ENCODE results near the gene ZNF25.
"Not testable (repeated sequence)": the region's sequence is repeated elsewhere in the genome, so short reads cannot be mapped to it uniquely, and the experiment has no call there.

Gene ZNF25

DNA sequence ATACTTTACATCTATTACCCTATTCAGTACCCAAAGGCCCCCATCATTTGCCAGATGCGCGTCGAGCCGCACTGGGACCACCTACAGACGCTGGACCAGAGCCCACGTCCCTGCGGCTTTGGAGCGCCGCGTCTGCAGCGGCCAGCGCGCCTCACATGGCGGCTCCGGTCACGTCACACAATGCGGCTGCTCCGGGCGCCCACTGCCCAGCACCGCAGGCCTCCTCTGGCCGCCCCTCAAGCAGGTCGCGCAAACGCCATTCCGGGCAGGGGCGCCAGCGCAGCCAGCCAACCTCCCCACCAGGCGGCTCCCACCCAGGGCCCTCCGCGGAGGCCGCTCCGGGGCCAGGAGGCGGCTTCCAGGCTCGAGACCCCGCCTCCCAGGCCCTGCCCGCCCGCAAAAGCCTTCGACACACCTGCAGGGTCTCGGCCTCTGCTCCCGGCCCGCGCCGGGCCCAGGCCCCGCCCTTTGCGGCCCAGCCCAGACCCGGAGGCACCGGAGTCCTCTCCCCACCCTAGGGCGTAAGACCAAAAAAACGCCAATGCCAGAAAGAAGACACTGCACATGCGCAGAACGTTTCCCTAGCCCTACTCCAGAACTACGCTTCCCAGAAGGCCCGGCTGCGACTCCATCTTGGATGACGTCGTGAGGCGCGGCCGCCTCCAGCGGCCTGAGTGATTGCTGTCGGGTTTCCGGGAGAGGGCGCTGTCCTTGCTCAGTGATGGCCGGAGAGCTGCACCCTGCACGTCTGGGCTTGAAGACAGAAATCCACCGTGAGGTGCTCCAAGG, at the start of gene ZNF25:
ZNF25 (minus strand) TSS at position 557 of the 789 bp plus-strand sequence. CDS start 4,925 bp downstream, outside the sequence.
- DNase-seq (ENCODE audit: insufficient read length, low spot score) (peak; percentile 86), FAIRE-seq (peak; percentile 98)

- FAIRE-seq (peak; percentile 31), DNase-seq (ENCODE audit: insufficient read length, low spot score) (no peak)
Observed at GRCh38 chr10:38025283-38025682, 48.8 kb upstream of the ZNF25 start.

DNA sequence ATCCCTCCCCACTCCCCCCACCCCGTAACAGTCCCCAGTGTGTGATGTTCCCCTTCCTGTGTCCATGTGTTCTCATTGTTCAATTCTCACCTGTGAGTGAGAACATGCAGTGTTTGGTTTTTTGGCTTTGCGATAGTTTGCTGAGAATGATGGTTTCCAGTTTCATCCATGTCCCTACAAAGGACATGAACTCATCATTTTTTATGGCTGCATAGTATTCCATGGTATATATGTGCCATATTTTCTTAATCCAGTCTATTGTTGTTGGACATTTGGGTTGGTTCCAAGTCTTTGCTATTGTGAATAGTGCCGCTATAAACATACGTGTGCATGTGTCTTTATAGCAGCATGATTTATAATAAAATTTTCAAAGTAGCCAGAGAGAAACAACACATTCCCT, 42.7 kb upstream of the ZNF25 start:
- not testable (repeated sequence) for FAIRE-seq; DNase-seq (ENCODE audit: insufficient read length, low spot score)

DNA sequence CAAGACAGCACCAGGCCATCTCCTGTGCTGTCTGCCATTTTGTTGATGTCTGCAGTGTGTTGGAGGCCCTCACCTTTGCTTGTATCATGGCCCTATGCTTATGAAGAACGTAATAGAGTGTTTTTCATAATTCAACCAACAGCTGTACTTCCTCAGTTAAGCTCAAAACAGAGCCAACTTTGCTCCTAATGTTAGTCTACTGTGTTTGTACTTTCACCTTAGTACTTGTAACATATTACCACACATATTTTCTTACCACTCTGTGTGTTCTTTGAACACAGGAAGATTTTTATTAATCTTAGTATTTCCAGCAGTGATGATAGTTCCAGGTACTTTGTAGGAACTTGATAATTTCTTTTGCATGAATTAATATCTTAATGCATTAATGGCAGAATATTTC, 39.9 kb upstream of the ZNF25 start:
- DNase-seq (ENCODE audit: insufficient read length, low spot score) (no peak), FAIRE-seq (no peak)

- FAIRE-seq (no peak), DNase-seq (ENCODE audit: insufficient read length, low spot score) (peak; percentile 64)
Observed at GRCh38 chr10:38010119-38010903, 33.9 kb upstream of the ZNF25 start, which contains the start of gene ZNF33A. Gene ZNF33A, plus strand, starts transcription at chr10:38010675. Its CDS starts 1,667 bp downstream, at chr10:38012342.

- DNase-seq (ENCODE audit: insufficient read length, low spot score): no peak
- FAIRE-seq: no peak
Observed at GRCh38 chr10:38007991-38008390, 31.5 kb upstream of the ZNF25 start.

DNA sequence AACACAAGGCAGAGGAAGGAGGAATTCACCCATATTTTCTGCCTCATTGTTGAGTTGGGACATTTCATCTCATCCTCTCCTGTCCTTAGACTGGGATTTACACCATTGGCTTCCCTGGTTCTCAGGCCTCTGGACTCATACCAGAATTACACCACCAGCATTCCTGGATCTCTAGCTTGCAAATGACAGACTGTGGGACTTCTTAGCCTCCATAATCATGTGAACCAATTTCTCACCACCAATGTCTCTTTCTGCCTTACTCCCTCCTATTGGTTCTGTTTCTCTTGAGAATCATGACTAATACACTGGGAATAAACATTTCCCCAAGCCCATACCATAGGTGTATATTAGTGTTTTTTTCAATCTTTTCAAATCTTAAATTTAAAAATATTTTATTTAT, 31.1 kb upstream of the ZNF25 start:
- FAIRE-seq (no peak), DNase-seq (ENCODE audit: insufficient read length, low spot score) (no peak)

- no peak for FAIRE-seq
- no peak for DNase-seq (ENCODE audit: insufficient read length, low spot score)
Observed at GRCh38 chr10:38003588-38003987, 27.1 kb upstream of the ZNF25 start.

GRCh38 chr10:38003026-38003425, 26.6 kb upstream of the ZNF25 start:
- FAIRE-seq (no peak), DNase-seq (ENCODE audit: insufficient read length, low spot score) (no peak)

- not testable (repeated sequence) for DNase-seq (ENCODE audit: insufficient read length, low spot score); FAIRE-seq
Observed at GRCh38 chr10:38000474-38000873, 24.0 kb upstream of the ZNF25 start.

GRCh38 chr10:37998920-37999319, 22.5 kb upstream of the ZNF25 start:
- DNase-seq (ENCODE audit: insufficient read length, low spot score); FAIRE-seq: not testable (repeated sequence)

GRCh38 chr10:37992083-37992482, 15.6 kb upstream of the ZNF25 start:
- FAIRE-seq: no peak

DNA sequence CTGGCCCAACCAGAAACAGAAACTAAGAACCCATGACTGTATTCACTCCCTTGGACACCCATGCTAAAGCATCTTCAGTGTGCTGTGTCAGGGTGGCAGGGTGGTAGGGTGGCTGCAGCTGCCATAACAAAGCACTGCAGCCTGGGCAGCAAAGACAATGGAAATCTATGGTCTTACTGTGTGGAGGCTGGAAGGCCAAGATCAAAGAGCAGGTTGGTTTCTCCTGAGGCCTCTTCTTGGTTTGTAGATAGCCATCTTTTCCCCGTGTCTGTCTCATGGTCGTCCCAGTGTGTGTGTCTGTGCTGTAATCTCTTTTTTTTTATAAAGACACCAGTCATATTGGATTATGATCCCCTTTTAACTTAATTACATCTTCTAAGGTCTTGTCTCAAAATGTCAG, 15.2 kb upstream of the ZNF25 start:
- DNase-seq (ENCODE audit: insufficient read length, low spot score) (no peak), FAIRE-seq (no peak)

More at GRCh38 chr10:37992083-37992482, 15.6 kb upstream of the ZNF25 start:
- no peak for DNase-seq (ENCODE audit: insufficient read length, low spot score)

- DNase-seq (ENCODE audit: insufficient read length, low spot score) (no peak), FAIRE-seq (no peak)
Observed at GRCh38 chr10:37976880-37977203, 395 bp upstream of the ZNF25 start.

DNA sequence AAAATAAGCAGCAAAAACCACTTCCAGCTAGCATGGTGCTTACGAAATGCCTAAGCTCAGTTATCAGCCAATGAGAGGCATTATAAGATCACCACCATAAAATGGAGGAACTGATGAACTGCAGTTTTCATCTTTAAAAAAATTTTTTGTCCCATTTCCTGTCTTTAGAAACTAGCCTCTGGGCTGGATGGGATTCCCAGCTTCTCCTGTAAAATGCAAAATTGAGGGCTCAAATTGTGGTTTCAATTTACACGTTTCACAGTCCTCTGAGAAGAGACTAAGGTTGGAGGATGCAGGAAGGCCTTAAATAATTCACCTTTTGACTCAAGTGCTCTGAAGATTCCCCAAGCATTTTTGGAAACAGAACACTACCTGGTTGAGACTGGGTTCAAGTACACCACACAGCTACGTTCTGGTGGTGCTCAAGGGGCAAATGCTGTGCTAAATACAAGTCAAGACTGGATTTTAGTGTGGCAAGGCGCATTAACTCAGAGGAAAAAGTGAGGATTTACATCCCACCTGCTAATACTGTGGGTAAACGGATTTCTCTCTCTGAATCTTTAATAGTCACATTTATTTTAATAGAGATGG, 951 bp downstream of the ZNF25 start:
- FAIRE-seq: no peak
- no peak for DNase-seq (ENCODE audit: insufficient read length, low spot score)

DNA sequence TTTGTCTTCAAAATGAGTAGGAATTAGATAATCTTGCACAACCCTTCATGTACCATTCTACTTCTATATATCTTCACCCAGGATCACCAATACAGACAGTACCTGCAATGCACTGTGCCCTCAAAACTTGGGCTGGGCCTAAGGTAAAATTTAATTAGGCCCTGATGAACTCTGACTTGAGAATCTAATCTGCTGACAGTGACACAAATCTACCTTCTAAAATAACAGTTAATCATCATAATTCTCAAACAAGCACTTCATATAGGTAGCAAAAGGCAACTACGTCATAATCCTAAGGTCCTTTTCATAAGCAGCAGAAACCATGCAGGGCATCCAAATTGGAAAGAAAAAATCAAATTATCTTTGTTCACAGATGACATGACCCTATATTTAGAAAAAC, 4.1 kb downstream of the ZNF25 start:
- DNase-seq (ENCODE audit: insufficient read length, low spot score) (no peak), FAIRE-seq (no peak)

GRCh38 chr10:37965006-37965405, 11.4 kb downstream of the ZNF25 start:
- no peak for DNase-seq (ENCODE audit: insufficient read length, low spot score)
- FAIRE-seq: no peak

DNA sequence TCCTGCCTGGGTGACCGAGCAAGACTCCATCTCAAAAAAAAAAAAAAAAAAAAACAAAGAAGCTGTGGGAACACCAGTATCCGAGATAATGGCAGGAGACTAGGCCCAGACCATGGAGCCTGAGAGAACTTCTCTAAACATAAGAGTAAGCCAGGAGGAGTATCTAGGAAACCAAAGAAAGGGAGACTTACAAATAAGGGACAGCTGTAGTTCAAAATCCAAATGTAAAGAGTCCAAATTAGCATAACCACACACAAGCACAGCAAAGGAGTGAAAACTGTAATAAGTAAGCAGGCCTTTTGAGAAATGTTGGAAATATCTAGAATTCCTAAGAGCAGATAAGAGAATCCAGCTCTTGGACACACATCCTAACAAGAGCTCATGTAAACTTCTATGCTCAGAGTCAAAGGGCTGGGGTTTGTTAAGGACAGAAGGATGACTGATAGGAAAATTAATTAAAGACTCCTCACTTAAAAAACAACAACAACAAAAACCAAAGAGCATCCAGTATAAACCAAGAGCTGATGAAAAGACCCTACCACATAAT, 15.8 kb downstream of the ZNF25 start:
- FAIRE-seq: no peak

GRCh38 chr10:37957841-37958240, 18.6 kb downstream of the ZNF25 start:
- FAIRE-seq: no peak
- no peak for DNase-seq (ENCODE audit: insufficient read length, low spot score)

More for the DNA sequence above, 15.8 kb downstream of the ZNF25 start:
- DNase-seq (ENCODE audit: insufficient read length, low spot score): no peak

DNA sequence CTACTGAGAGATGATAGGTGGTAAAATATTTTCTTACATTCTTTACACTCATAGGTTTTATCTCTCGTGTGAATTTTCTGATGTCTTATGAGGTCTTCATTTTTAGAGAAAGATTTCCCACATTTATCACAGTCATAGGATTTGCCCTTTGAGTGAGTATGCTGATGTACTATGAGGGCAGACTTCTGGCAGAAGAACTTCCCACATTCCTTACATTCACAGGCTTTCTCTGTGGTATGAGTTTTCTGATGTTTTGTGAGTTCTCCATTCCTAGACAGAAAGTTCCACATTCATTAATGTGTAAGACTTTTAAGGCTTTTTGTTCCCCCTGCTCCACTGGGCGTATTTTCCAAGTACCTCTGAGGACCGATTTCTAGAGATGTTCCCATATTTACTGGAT, 23.5 kb downstream of the ZNF25 start:
- FAIRE-seq: no peak
- DNase-seq (ENCODE audit: insufficient read length, low spot score): no peak

All from GM19239 (cell line).